ENCODE results near the gene ANKFY1.

ANKFY1 gene

GRCh38 chr17:4263282-4264215 lies at the start of gene ANKFY1:
Gene ANKFY1, minus strand, starts transcription at chr17:4263979. Its CDS starts 38 bp downstream, at chr17:4263941.
- peak; percentile 7 for TF ChIP-seq CTCF (IDR thresholded peaks at IDR 0.05; ENCODE audit: low read depth, low read length)
- peak; percentile 81 for DNase-seq (ENCODE audit: extremely low read depth, low read depth)

GRCh38 chr17:4310354-4311060 lies 46.7 kb upstream of the ANKFY1 start:
- peak; percentile 16 for DNase-seq (ENCODE audit: extremely low read depth, low read depth)
- TF ChIP-seq CTCF (IDR thresholded peaks at IDR 0.05; ENCODE audit: low read depth, low read length) = no peak

GRCh38 chr17:4309897-4310296 lies 46.1 kb upstream of the ANKFY1 start:
- DNase-seq (ENCODE audit: extremely low read depth, low read depth) = no peak
- TF ChIP-seq CTCF (IDR thresholded peaks at IDR 0.05; ENCODE audit: low read depth, low read length) = no peak

- no peak for TF ChIP-seq CTCF (IDR thresholded peaks at IDR 0.05; ENCODE audit: low read depth, low read length)
- DNase-seq (ENCODE audit: extremely low read depth, low read depth) = no peak
Measured at GRCh38 chr17:4307179-4307930, 43.6 kb upstream of the ANKFY1 start.

GRCh38 chr17:4305224-4305623 lies 41.4 kb upstream of the ANKFY1 start:
- DNase-seq (ENCODE audit: extremely low read depth, low read depth) = no peak
- TF ChIP-seq CTCF (IDR thresholded peaks at IDR 0.05; ENCODE audit: low read depth, low read length) = no peak

GRCh38 chr17:4304417-4305027 lies 40.7 kb upstream of the ANKFY1 start:
- peak; percentile 73 for TF ChIP-seq CTCF (IDR thresholded peaks at IDR 0.05; ENCODE audit: low read depth, low read length)
- no peak for DNase-seq (ENCODE audit: extremely low read depth, low read depth)

Measured in AG09319 (cell line).